ENCODE results near the gene PVR.
"Not testable (repeated sequence)": the region's sequence is repeated elsewhere in the genome, so short reads cannot be mapped to it uniquely, and the experiment has no call there.

PVR gene

GRCh38 chr19:44618640-44619357 lies 24.9 kb upstream of the PVR start:
- TF ChIP-seq CTCF (conservative IDR thresholded peaks at IDR 0.05) (no peak), ZFX (IDR thresholded peaks at IDR 0.05) (no peak)
- no peak overlapping the region for H3K27ac ChIP-seq

- no peak for TF ChIP-seq CTCF (conservative IDR thresholded peaks at IDR 0.05)
Observed at GRCh38 chr19:44620667-44621066, 23.0 kb upstream of the PVR start.

GRCh38 chr19:44621367-44621766 lies 22.3 kb upstream of the PVR start:
- H3K27ac ChIP-seq = no peak overlapping the region
- TF ChIP-seq ZFX (IDR thresholded peaks at IDR 0.05) (no peak), CTCF (conservative IDR thresholded peaks at IDR 0.05) (no peak)

More at GRCh38 chr19:44620667-44621066, 23.0 kb upstream of the PVR start:
- no peak overlapping the region for H3K27ac ChIP-seq

- no peak for TF ChIP-seq ZFX (IDR thresholded peaks at IDR 0.05)
- no peak for TF ChIP-seq CTCF (conservative IDR thresholded peaks at IDR 0.05)
- no peak overlapping the region for H3K27ac ChIP-seq
Observed at GRCh38 chr19:44623080-44623479, 20.6 kb upstream of the PVR start.

GRCh38 chr19:44623626-44624025 lies 20.1 kb upstream of the PVR start:
- TF ChIP-seq ZFX (IDR thresholded peaks at IDR 0.05) = no peak
- TF ChIP-seq CTCF (conservative IDR thresholded peaks at IDR 0.05) = no peak
- H3K27ac ChIP-seq = no peak overlapping the region

GRCh38 chr19:44624840-44625354 lies 18.8 kb upstream of the PVR start:
- H3K27ac ChIP-seq = no peak overlapping the region
- TF ChIP-seq ZFX (IDR thresholded peaks at IDR 0.05) (no peak), CTCF (conservative IDR thresholded peaks at IDR 0.05) (no peak)

GRCh38 chr19:44625637-44626036 lies 18.1 kb upstream of the PVR start:
- not testable (repeated sequence) for H3K27ac ChIP-seq

- TF ChIP-seq CTCF (conservative IDR thresholded peaks at IDR 0.05) (no peak), ZFX (IDR thresholded peaks at IDR 0.05) (no peak)
- H3K27ac ChIP-seq = no peak overlapping the region
Observed at GRCh38 chr19:44626048-44626624, 17.6 kb upstream of the PVR start.

Measured in C4-2B (cell line).